OCI-LY3 (cell line): Measurements from ENCODE around the gene CDA.
"Not testable (repeated sequence)": the region's sequence is repeated elsewhere in the genome, so short reads cannot be mapped to it uniquely, and the experiment has no call there.

Source experiments
- H2AFZ ChIP-seq: fragments of 200-600, 300-600 bp; shearing (Covaris generic); 2 replicates; pipeline ENCODE4 v1.6.0; 2014; ENCODE audit warnings: antibody characterized with exemption, low read depth, low read length
- H3K27ac ChIP-seq: fragments of 200-600, 300-600 bp; sonication (generic); 2 replicates; pipeline ENCODE4 v1.5.1; 2014; ENCODE audit warnings: mild to moderate bottlenecking, low read length, moderate library complexity, mixed read lengths
- H3K27me3 ChIP-seq: fragments of 200-600, 300-600 bp; sonication (generic); 2 replicates; pipeline ENCODE4 v1.6.1; 2014; ENCODE audit warnings: low read depth, low read length, mixed read lengths
- H3K36me3 ChIP-seq: fragments of 200-600, 300-600 bp; sonication (generic); replicated peaks from 2 replicates; pipeline ENCODE3; 2014; ENCODE audit warnings: low read depth, low read length, mixed read lengths
- H3K4me1 ChIP-seq: fragments of 300-600, 200-600 bp; sonication (generic); 2 replicates; pipeline ENCODE4 v1.6.1; 2014; ENCODE audit warnings: low read length, mixed read lengths
- H3K4me2 ChIP-seq: fragments of 200-600, 300-600 bp; sonication (generic); 2 replicates; pipeline ENCODE4 v1.6.1; 2014; ENCODE audit warnings: low read length, mixed read lengths
- H3K4me3 ChIP-seq: fragments of 300-600, 200-600 bp; sonication (generic); 2 replicates; pipeline ENCODE4 v1.5.1; 2014; ENCODE audit warnings: antibody characterized with exemption, mild to moderate bottlenecking, low read length, moderate library complexity
- H3K79me2 ChIP-seq: fragments of 300-600, 200-600 bp; shearing (Covaris generic); 2 replicates; pipeline ENCODE4 v1.6.1; 2014; ENCODE audit warnings: mild to moderate bottlenecking, low read length, mixed read lengths
- H3K9ac ChIP-seq: fragments of 300-600, 200-600 bp; shearing (Covaris generic); 2 replicates; pipeline ENCODE4 v1.6.0; 2014; ENCODE audit warnings: mild to moderate bottlenecking, low read length, moderate library complexity
- H3K9me3 ChIP-seq: fragments of 200-600, 300-600 bp; shearing (Covaris generic); 2 replicates; pipeline ENCODE4 v1.6.1; 2014; ENCODE audit warnings: low read length, mixed read lengths; ENCODE audit not compliant: insufficient read depth
- H4K20me1 ChIP-seq: fragments of 200-600, 300-600 bp; sonication (generic); 2 replicates; pipeline ENCODE4 v1.6.1; 2016; ENCODE audit warnings: low read length, mixed read lengths; ENCODE audit not compliant: insufficient read depth
- CTCF ChIP-seq: fragments of 200-600, 300-600 bp; sonication (generic); IDR thresholded peaks from 2 replicates; pipeline ENCODE4 v1.5.1; 2014; ENCODE audit warnings: antibody characterized with exemption, low read length, low read depth
- EZH2phosphoT487 ChIP-seq: fragments of 200-600 bp; shearing (Covaris generic); IDR thresholded peaks from 2 replicates; pipeline ENCODE4 v1.6.1; 2018; ENCODE audit warnings: antibody characterized with exemption, mixed run types, low read depth

The CDA gene

DNA sequence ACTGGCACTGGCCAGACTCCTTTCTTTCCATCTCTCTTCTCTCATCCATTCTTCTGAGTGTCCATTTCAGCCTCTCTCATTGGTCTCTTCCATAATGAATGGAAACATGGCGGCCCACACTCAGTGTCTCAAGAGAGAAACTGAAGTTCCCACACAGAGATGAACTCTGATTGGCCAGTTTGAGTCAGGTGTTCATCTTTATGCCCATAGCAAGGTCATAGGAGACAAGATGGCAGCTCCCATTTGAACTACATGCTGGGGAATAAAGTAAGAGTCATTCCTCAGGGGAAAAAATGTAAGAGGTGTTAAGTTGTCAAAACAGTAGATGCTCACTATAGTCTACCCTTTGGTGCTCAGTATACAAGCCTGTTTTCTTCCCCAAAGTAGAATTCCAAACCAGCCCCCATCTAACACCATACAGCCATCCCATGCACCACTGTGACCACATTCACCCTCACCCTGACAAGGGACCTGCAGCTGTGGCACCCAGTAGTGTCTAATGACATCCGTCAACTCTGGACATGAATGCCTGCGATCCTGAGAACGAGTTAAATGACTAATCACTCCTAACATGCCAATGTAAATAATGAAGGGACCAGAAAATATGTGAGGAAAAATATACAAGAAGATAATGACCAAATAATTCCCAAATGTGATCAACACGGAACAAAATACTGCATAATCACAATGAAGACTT, 12.4 kb downstream of the CDA start:
- Histone ChIP-seq H3K4me2 (no peak overlapping the region), H2AFZ (no peak overlapping the region), H3K9ac (no peak overlapping the region), H3K79me2 (no peaks in the 10 kb centered on the region), H3K4me3 (no peak overlapping the region), H4K20me1 (no peaks in the 10 kb centered on the region), H3K27me3 (no peaks in the 10 kb centered on the region), H3K27ac (no peak overlapping the region), H3K9me3 (no peaks in the 10 kb centered on the region), H3K4me1 (no peaks in the 10 kb centered on the region), H3K36me3 (no peaks in the 10 kb centered on the region)
- TF ChIP-seq EZH2phosphoT487 = no peak
- no peak for TF ChIP-seq CTCF

DNA sequence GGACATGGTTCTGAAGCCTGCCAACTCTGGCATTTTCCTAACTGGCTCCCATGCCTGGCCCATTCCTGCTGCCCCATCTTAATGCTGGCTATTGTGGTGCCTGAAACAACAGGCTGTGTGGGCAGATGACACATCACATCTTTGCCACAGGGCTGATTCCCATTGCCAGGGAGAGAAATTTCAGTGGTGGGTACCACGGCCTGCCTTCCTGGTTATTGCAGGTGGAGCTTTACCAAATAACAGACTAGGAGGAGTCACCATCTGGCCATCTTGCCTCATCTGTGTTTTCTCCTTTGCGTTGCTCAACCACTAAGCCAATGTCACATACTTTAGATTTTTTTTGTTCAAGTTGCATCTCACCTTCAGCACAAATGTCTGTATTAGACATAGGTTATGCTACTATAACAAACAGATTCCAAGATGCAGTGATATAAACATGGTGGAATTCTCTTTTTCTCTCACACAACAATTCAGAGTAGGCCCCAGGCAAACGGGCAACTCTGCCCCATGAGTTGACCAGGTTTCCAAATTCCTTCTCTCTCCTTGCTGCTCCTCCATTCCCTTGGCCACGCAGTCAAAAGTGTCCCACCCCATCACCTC, 14.1 kb downstream of the CDA start:
- Histone ChIP-seq H3K27ac (no peak overlapping the region), H2AFZ (no peak overlapping the region), H3K9ac (no peak overlapping the region), H3K36me3 (no peaks in the 10 kb centered on the region), H4K20me1 (no peaks in the 10 kb centered on the region), H3K4me1 (no peaks in the 10 kb centered on the region), H3K4me2 (no peak overlapping the region), H3K27me3 (0 out of 2 replicates have a peak, but pooled peaks cover 2% of the 10 kb centered on the region), H3K79me2 (no peaks in the 10 kb centered on the region), H3K4me3 (no peak overlapping the region), H3K9me3 (no peaks in the 10 kb centered on the region)
- TF ChIP-seq EZH2phosphoT487 (no peak), CTCF (no peak)

GRCh38 chr1:20603504-20604464, 14.9 kb downstream of the CDA start:
- H3K4me3 ChIP-seq = no peak overlapping the region
- H2AFZ ChIP-seq = no peak overlapping the region
- no peaks in the 10 kb centered on the region for H3K9me3 ChIP-seq
- TF ChIP-seq EZH2phosphoT487 (no peak), CTCF (no peak)
- no peaks in the 10 kb centered on the region for H4K20me1 ChIP-seq
- no peaks in the 10 kb centered on the region for H3K79me2 ChIP-seq
- no peak overlapping the region for H3K4me2 ChIP-seq
- no peaks in the 10 kb centered on the region for H3K4me1 ChIP-seq
- 0 out of 2 replicates have a peak, but pooled peaks cover 2% of the 10 kb centered on the region for H3K27me3 ChIP-seq
- no peak overlapping the region for H3K9ac ChIP-seq
- H3K36me3 ChIP-seq = no peaks in the 10 kb centered on the region
- no peak overlapping the region for H3K27ac ChIP-seq

- no peak overlapping the region for H3K9ac ChIP-seq
- H3K79me2 ChIP-seq = no peaks in the 10 kb centered on the region
- H3K4me2 ChIP-seq = no peak overlapping the region
- no peak for TF ChIP-seq CTCF
- no peak for TF ChIP-seq EZH2phosphoT487
- no peak overlapping the region for H3K27ac ChIP-seq
- H3K4me1 ChIP-seq = no peaks in the 10 kb centered on the region
- H3K9me3 ChIP-seq = no peaks in the 10 kb centered on the region
- no peaks in the 10 kb centered on the region for H3K36me3 ChIP-seq
- 0 out of 2 replicates have a peak, but pooled peaks cover 2% of the 10 kb centered on the region for H3K27me3 ChIP-seq
- H2AFZ ChIP-seq = no peak overlapping the region
- no peak overlapping the region for H3K4me3 ChIP-seq
- no peaks in the 10 kb centered on the region for H4K20me1 ChIP-seq
These were observed 15.8 kb downstream of the CDA start for GRCh38 chr1:20604678-20605077.

DNA sequence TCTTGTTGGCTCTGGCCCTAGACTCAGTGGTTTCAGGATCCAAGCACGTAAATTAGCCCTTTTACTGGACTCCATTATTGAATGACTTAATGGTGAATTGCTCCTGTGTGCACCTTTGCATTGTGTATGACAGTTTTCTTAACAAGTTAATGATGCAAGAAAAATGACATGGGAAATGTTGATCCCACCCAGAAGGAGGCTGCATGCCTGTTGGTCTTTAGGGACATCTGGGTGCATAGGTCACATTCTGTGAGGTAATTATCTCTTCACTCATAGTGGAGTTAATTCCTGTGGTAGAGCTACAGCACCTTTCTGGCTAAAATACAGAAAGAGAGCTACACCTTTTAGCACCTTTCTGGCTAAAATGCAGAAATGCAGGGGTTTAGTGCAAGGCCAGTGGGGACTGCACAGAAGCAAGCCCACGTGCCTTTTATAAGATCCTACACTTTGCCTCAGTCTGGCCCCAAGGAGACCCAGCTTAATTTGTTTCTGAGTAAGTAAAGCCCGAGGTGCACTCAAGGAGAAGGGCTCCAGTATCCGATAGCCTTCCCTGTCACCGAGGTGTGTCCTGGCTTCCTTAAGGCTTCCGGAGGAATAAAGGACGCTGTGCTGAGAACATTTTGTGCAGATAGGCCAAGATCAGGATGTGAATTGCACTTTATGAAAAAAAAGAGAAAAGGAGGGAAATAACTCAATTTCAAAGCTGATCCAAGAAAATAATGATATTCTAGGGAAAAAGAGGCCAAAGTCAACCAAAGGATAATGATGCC, 18.1 kb downstream of the CDA start:
- not testable (repeated sequence) for H3K79me2 ChIP-seq, H3K9me3 ChIP-seq, H4K20me1 ChIP-seq, H3K4me2 ChIP-seq, H2AFZ ChIP-seq, H3K27me3 ChIP-seq, H3K9ac ChIP-seq, H3K4me1 ChIP-seq, H3K27ac ChIP-seq, H3K36me3 ChIP-seq, H3K4me3 ChIP-seq
